IMR-90 (cell line): ENCODE measurements around the gene IL1RL1. TPM values are rescaled to one million over a fixed set of nuclear protein-coding genes. Genes with fewer than 3 reads are reported as not detected.

Experiments used
- ATAC-seq: fragments of 200-7000 bp; cut with Tn5 transposase; 2 replicates; pipeline ENCODE4 v1.9.1; 2020; ENCODE audit warnings: low read depth, mild to moderate bottlenecking, moderate library complexity
- BruUV-seq: library from RNA; stranded (reverse); fragments of 400-500 nt; replicated peaks from 2 replicates; lab custom pipeline; 2021; lab: Mats Ljungman, UMichigan
- CTCF ChIA-PET: fragments of 300-600 bp; formaldehyde crosslinking; extraction: SDS; loops from one replicate; lab custom pipeline; 2021; ENCODE audit warnings: antibody characterized with exemption; lab: Yijun Ruan, JAX
- POLR2A ChIA-PET: fragments of 300-600 bp; sonication (Branson Sonifier 250); formaldehyde crosslinking; loops from one replicate; lab custom pipeline; 2022; ENCODE audit warnings: antibody characterized with exemption; ENCODE audit not compliant: unreplicated experiment; lab: Charles Lee
- DNase-seq: peaks from one replicate; pipeline ENCODE4 v3.0.0; 2013
- H2AFZ ChIP-seq: replicated peaks from 2 replicates; pipeline ENCODE3; 2013; ENCODE audit warnings: low read length, mild to moderate bottlenecking; ENCODE audit not compliant: poor library complexity
- H2AK5ac ChIP-seq: 2 replicates; pipeline ENCODE4 v1.6.1; 2013; ENCODE audit warnings: low read depth, low read length, inconsistent platforms
- H2AK9ac ChIP-seq: replicated peaks from 2 replicates; pipeline ENCODE3; 2013; ENCODE audit warnings: mild to moderate bottlenecking, low read depth, low read length, moderate library complexity; ENCODE audit not compliant: poor library complexity
- H2BK120ac ChIP-seq: 2 replicates; pipeline ENCODE4 v1.6.1; 2013; ENCODE audit warnings: low read depth, low read length, inconsistent platforms
- H2BK15ac ChIP-seq: 3 replicates; pipeline ENCODE4 v1.6.1; 2013; ENCODE audit warnings: low read depth, low read length, inconsistent platforms
- H2BK20ac ChIP-seq: 2 replicates; pipeline ENCODE4 v1.6.1; 2013; ENCODE audit warnings: low read depth, mild to moderate bottlenecking, inconsistent platforms, low read length, moderate library complexity
- H2BK5ac ChIP-seq: 2 replicates; pipeline ENCODE4 v1.6.1; 2013; ENCODE audit warnings: mild to moderate bottlenecking, low read depth, low read length, inconsistent platforms; ENCODE audit not compliant: poor library complexity, severe bottlenecking
- H3K14ac ChIP-seq: replicated peaks from 2 replicates; pipeline ENCODE4 v1.6.1; 2013; ENCODE audit warnings: low read depth, low read length, inconsistent platforms
- H3K18ac ChIP-seq: 2 replicates; pipeline ENCODE4 v1.6.1; 2013; ENCODE audit warnings: low read depth, low read length, control low read depth
- H3K23ac ChIP-seq: 2 replicates; pipeline ENCODE4 v1.6.1; 2013; ENCODE audit warnings: low read depth, low read length, inconsistent platforms
- H3K27ac ChIP-seq: 2 replicates; pipeline ENCODE4 v1.5.1; 2013; ENCODE audit warnings: mild to moderate bottlenecking, control low read depth, low read length; ENCODE audit not compliant: insufficient read depth
- H3K27me3 ChIP-seq: 2 replicates; pipeline ENCODE4 v1.6.1; 2013; ENCODE audit warnings: low read length; ENCODE audit not compliant: control insufficient read depth, insufficient read depth
- H3K36me3 ChIP-seq: 2 replicates; pipeline ENCODE4 v1.6.1; 2013; ENCODE audit warnings: low read length, mixed read lengths; ENCODE audit not compliant: control insufficient read depth, insufficient read depth
- H3K4ac ChIP-seq: 2 replicates; pipeline ENCODE4 v1.6.1; 2013; ENCODE audit warnings: low read depth, low read length, inconsistent platforms
- H3K4me1 ChIP-seq: 2 replicates; pipeline ENCODE4 v1.6.1; 2013; ENCODE audit warnings: low read length, mixed read lengths; ENCODE audit not compliant: control insufficient read depth, insufficient read depth
- H3K4me2 ChIP-seq: 2 replicates; pipeline ENCODE4 v1.6.1; 2013; ENCODE audit warnings: low read depth, mild to moderate bottlenecking, control low read depth, low read length, moderate library complexity
- H3K4me3 ChIP-seq: 2 replicates; pipeline ENCODE4 v1.5.1; 2013; ENCODE audit warnings: low read depth, mild to moderate bottlenecking, control low read depth, low read length, moderate library complexity; ENCODE audit not compliant: insufficient read depth
- H3K56ac ChIP-seq: 2 replicates; pipeline ENCODE4 v1.6.1; 2013; ENCODE audit warnings: low read length, inconsistent platforms; ENCODE audit not compliant: insufficient read depth; ENCODE audit errors: extremely low read depth
- H3K79me1 ChIP-seq, 2 experiments: 2 replicates each; pipeline ENCODE4 v1.6.1; 2013; ENCODE audit warnings: low read length in 2 of 2, inconsistent platforms in 1 of 2, low read depth in 1 of 2
- H3K9ac ChIP-seq: 2 replicates; pipeline ENCODE4 v1.6.1; 2013; ENCODE audit warnings: low read depth, low read length, control low read depth
- H3K9me1 ChIP-seq: 2 replicates; pipeline ENCODE4 v1.6.1; 2013; ENCODE audit warnings: low read length, inconsistent platforms; ENCODE audit not compliant: insufficient read depth
- H3K9me3 ChIP-seq: 2 replicates; pipeline ENCODE4 v1.6.1; 2013; ENCODE audit warnings: low read length; ENCODE audit not compliant: control insufficient read depth, insufficient read depth
- H4K20me1 ChIP-seq: 2 replicates; pipeline ENCODE4 v1.6.1; 2013; ENCODE audit warnings: low read length, inconsistent platforms; ENCODE audit not compliant: insufficient read depth
- H4K5ac ChIP-seq: 2 replicates; pipeline ENCODE4 v1.6.1; 2013; ENCODE audit warnings: mild to moderate bottlenecking, low read depth, low read length, control low read depth
- H4K8ac ChIP-seq, 2 experiments: 2 replicates each; pipeline ENCODE4 v1.6.1; 2013; ENCODE audit warnings: low read depth in 2 of 2, low read length in 2 of 2, control low read depth in 1 of 2, inconsistent platforms in 1 of 2
- H4K91ac ChIP-seq: 2 replicates; pipeline ENCODE4 v1.6.1; 2013; ENCODE audit warnings: low read depth, low read length, inconsistent platforms; ENCODE audit not compliant: insufficient read depth
- MAFK ChIP-seq: IDR thresholded peaks from 2 replicates; pipeline ENCODE4 v1.6.1; 2012; ENCODE audit warnings: low read depth, low read length, improper control_type of control experiment
- MAZ ChIP-seq: IDR thresholded peaks from 2 replicates; pipeline ENCODE4 v1.6.1; 2012; ENCODE audit warnings: low read depth, mild to moderate bottlenecking, low read length, improper control_type of control experiment, moderate library complexity, borderline replicate concordance
- POLR2A ChIP-seq: IDR thresholded peaks from 2 replicates; pipeline ENCODE4 v1.6.1; 2012; ENCODE audit warnings: mild to moderate bottlenecking, low read depth, low read length
- RCOR1 ChIP-seq: IDR thresholded peaks from 2 replicates; pipeline ENCODE4 v1.6.1; 2012; ENCODE audit warnings: mild to moderate bottlenecking, low read length, improper control_type of control experiment; ENCODE audit not compliant: insufficient replicate concordance
- SMC3 ChIP-seq: fragments of 150-350 bp; IDR thresholded peaks from 2 replicates; pipeline ENCODE4 v1.6.1; 2016; ENCODE audit warnings: low read depth, mild to moderate bottlenecking, antibody characterized with exemption, low read length, moderate library complexity
- WGBS, 2 experiments: methylation state at CpG; one replicate each; pipeline versions ENCODE4 v1.1.5 to v1.1.7; 2013; ENCODE audit warnings: missing lambda C conversion rate in 2 of 2; ENCODE audit not compliant: insufficient read length in 1 of 2; ENCODE audit errors: extremely low coverage in 2 of 2; 5-methylcytosine and 5-hydroxymethylcytosine counted together
- dilution Hi-C: fragments of 300-500 bp; cut with HindIII; formaldehyde crosslinking; loops from one replicate; pipeline ENCODE4 v1.14.3; 2018; ENCODE audit warnings: low sequenced_read_pairs; ENCODE audit not compliant: unreplicated experiment
- in situ Hi-C: fragments of 300-500 bp; cut with MboI; formaldehyde crosslinking; loops from 3 replicates; pipeline ENCODE4 v1.14.3; 2019; ENCODE audit warnings: low sequenced_read_pairs, inconsistent platforms, mixed read lengths
- intact Hi-C: fragments of 100-400 bp; cut with micrococcal nuclease; formaldehyde crosslinking; loops from 2 replicates; pipeline ENCODE4 v1.10.0; 2022
- polyA plus RNA-seq, 3 experiments: library from polyadenylated mRNA; depleted of rRNA; stranded (reverse); fragments of >200 nt; gene quantifications; 2 replicates each; pipeline ENCODE4 v1.2.3, GENCODE V29; 2012; ENCODE audit warnings: low replicate concordance in 1 of 3
- total RNA-seq: library from RNA; depleted of rRNA; stranded (reverse); fragments of >200 nt; gene quantifications from 2 replicates; pipeline ENCODE4 v1.2.3, GENCODE V29; 2012

IL1RL1 gene
- total and polyA plus RNA-seq, 2 of the 4 experiments (the other 2 are of a cell fraction) = under 0.01 to 0.14 TPM

GRCh38 chr2:102335871-102336366 lies 24.6 kb downstream of the IL1RL1 start:
- Histone ChIP-seq H3K14ac (no peak overlapping the region), H2AK9ac (no peak overlapping the region), H3K9me3 (no peaks in the 10 kb centered on the region), H4K20me1 (no peaks in the 10 kb centered on the region), H3K4me2 (no peak overlapping the region), H3K18ac (no peak overlapping the region), H4K8ac (no peak overlapping the region), H4K5ac (no peak overlapping the region), H4K91ac (no peak overlapping the region), H3K56ac (no peak overlapping the region), H2BK5ac (no peak overlapping the region), H3K36me3 (no peaks in the 10 kb centered on the region), H3K4me3 (no peak overlapping the region), H3K4ac (no peak overlapping the region), H2BK20ac (no peak overlapping the region), H2AK5ac (no peak overlapping the region), H3K23ac (no peak overlapping the region), H2BK15ac (no peak overlapping the region), H2BK120ac (no peak overlapping the region), H3K9me1 (no peaks in the 10 kb centered on the region; the same call in 1 of the 2 replicates), H3K4me1 (peaks cover 2% of the 10 kb centered on the region; the same call in 1 of the 2 replicates), H2AFZ (no peak overlapping the region), H3K27me3 (no peaks in the 10 kb centered on the region), H3K27ac (no peak overlapping the region), H3K9ac (no peak overlapping the region), H3K79me1 (no peaks in the 10 kb centered on the region)
- TF ChIP-seq MAZ (no peak), POLR2A (no peak), RCOR1 (no peak), SMC3 (no peak), MAFK (no peak)
- ATAC-seq (no peak), DNase-seq (no peak)
- WGBS, 2 experiments = no CpG with 5 or more reads among the region's 8 CpGs
- intact Hi-C loops (no loop called here), in situ Hi-C loops (no loop called here), dilution Hi-C loops (no loop called here)
- POLR2A ChIA-PET = no interaction called here
- BruUV-seq = no TSS peak
- CTCF ChIA-PET = interaction anchor here (0.6 kb wide), 1 partner anchor 28 kb away, joined by 3 read pairs; no protein-coding TSS in a partner anchor
